SH-SY5Y (cell line): ENCODE data around the gene UPB1.

Experiments
- GATA2 ChIP-seq: IDR thresholded peaks from 2 replicates; pipeline ENCODE4 v1.6.1; 2011; ENCODE audit warnings: mild to moderate bottlenecking, low read depth, low read length
- GATA3 ChIP-seq: IDR thresholded peaks from 2 replicates; pipeline ENCODE4 v1.6.1; 2011; ENCODE audit warnings: low read depth, mild to moderate bottlenecking, low read length, moderate library complexity

DNA sequence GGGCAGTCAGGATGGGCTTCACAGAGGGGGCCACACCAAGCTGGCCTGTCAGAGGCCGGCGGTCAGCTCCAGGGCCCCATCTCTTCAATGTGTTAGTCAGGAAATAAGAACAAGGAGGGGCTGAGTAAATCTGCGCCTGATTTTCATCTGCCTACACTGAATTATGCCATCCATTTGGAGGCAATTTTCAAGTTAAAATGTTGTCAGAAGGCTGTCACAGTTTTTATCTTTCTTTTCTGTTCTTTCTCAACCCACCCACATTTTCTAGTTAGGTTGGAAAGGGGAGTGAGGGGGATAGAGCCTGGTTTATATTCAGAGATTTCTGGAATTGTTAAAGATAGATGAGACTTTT lies 48.9 kb upstream of the UPB1 start:
- TF ChIP-seq GATA2 (peak; percentile 67), GATA3 (no peak; the same call in 1 of the 2 replicates)
